Measurements from ENCODE around the gene ADAMTSL2. TPM values are rescaled to one million over a fixed set of nuclear protein-coding genes. Genes with fewer than 3 reads are reported as not detected.
A peak's percentile ranks its signal among the peaks of the same experiment; 100 is the strongest.

Gene ADAMTSL2
- total and polyA plus RNA-seq, 2 donors: 0.68 to 1.7 TPM

DNA sequence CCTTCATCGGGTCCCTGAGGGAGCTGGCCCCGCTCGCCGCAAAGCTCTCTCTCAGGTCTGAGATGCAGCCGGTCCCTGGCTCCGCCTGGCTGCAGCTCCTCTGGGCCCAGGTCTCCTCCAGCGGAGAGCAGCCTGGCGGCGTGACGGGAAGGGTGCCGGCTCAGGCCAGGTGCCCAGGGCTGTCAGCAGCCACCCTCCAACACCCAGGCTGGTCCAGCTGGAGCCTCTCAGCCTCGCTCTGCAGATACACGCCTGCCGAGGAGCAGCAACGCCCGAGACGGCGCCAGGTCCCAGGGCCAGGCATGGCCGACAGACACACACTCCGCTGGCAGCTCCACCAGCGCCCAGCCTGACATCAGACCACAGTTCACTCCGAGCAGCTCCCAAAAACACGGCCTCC lies 49.1 kb downstream of the ADAMTSL2 start:
- Histone ChIP-seq H3K36me3 (ENCODE audit: control insufficient read depth in 2 of 2, insufficient read depth in 2 of 2, low read length in 1 of 2) (no peaks in the 10 kb centered on the region), H3K27me3 (ENCODE audit: control insufficient read depth in 2 of 2, insufficient read depth in 1 of 2, low read length in 1 of 2) (peaks cover 3 to 48% of the 10 kb centered on the region in 2 donors), H3K9me3 (ENCODE audit: control insufficient read depth in 2 of 2, insufficient read depth in 1 of 2, low read length in 1 of 2) (peaks cover 1 to 16% of the 10 kb centered on the region in 2 donors), H3K4me3 (ENCODE audit: low read length in 2 of 2) (no peak overlapping the region), H3K4me1 (ENCODE audit: control insufficient read depth in 2 of 2, insufficient read depth in 2 of 2, low read length in 2 of 2) (peaks cover 55 to 89% of the 10 kb centered on the region in 2 donors), H3K27ac (ENCODE audit: low read depth in 1 of 2, low read length in 1 of 2) (no peak overlapping the region)
- 95% methylated on average over 23 of the region's 23 CpGs for WGBS
- DNase-seq (ENCODE audit: low read depth in 6 of 9, low spot score in 9 of 9): no peak

DNA sequence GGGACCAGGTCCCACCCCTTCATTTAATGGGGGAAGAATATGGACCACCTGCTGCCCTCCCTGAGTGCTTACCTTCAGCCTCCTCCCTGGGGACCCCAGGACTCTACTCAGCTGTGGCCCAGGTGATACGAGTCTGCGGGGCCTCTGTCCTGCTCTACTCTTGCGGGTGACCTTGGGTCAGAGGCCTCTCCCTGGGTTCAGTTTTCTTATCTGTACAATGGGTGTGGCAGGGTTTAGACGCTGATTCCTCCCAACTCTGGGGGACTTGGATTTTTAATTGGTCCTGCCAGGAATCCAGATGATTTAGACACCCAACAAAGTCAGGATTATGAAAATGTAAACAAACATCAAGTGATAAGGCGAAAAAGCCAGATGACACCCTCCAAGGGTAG lies 49.7 kb downstream of the ADAMTSL2 start:
- 88% methylated on average over 5 of the region's 5 CpGs for WGBS
- peaks cover 1 to 20% of the 10 kb centered on the region in 2 donors for H3K9me3 ChIP-seq (ENCODE audit: control insufficient read depth in 2 of 2, insufficient read depth in 1 of 2, low read length in 1 of 2)
- peak overlapping the region in 1 of 2 donors; percentile 94 for H3K27ac ChIP-seq (ENCODE audit: low read depth in 1 of 2, low read length in 1 of 2)
- H3K36me3 ChIP-seq (ENCODE audit: control insufficient read depth in 2 of 2, insufficient read depth in 2 of 2, low read length in 1 of 2): no peaks in the 10 kb centered on the region
- no peak overlapping the region for H3K4me3 ChIP-seq (ENCODE audit: low read length in 2 of 2)
- DNase-seq (ENCODE audit: low read depth in 6 of 9, low spot score in 9 of 9): peak in 1 of 9 donors; percentile 35
- peaks cover 3 to 42% of the 10 kb centered on the region in 2 donors for H3K27me3 ChIP-seq (ENCODE audit: control insufficient read depth in 2 of 2, insufficient read depth in 1 of 2, low read length in 1 of 2)
- H3K4me1 ChIP-seq (ENCODE audit: control insufficient read depth in 2 of 2, insufficient read depth in 2 of 2, low read length in 2 of 2): peaks cover 49 to 83% of the 10 kb centered on the region in 2 donors

DNA sequence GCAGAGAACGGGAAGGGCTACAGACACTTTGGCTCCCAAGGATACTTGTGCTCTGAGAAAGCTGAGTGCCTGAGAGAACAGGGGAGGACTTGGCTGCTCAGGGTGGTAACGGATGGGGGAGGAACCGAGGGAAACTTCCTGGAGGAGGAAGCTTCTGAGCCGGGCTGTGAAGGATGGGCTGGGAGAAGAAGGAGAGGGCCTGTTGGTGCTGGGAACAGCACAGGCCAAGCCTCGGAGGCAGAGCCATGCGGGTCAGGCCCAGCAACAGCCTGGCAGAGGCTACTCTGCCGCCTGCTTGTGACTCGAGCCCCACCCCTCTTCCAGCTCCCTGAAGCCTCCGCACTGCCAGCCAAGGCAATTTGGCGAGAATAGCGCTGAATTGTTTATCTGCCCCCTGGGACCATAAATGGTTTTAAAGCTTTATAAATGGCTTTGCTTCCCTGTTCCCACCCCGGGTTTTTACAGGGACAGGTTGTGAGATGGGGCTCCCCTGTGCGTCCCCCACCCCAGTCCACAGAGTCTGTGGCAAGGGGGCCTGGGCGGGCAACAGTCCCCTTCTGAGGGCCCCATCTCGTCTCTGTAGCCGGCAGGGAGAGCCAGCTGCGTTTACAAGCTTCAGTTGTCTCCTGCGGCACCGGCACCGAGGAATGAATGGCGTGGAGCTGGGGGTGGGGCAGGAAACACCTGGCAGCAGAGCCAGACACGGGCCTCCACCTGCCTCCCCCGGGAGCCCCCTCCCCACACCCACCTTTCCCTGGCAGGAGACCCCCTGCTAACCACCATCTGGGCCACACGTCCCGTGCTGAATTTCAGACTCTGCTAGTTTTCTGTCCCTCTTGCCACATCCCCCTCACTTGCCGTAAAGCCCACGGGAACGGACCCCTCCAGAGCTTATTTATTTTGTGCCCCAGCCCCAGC lies 50.3 kb downstream of the ADAMTSL2 start:
- Histone ChIP-seq H3K27ac (ENCODE audit: low read depth in 1 of 2, low read length in 1 of 2) (peak overlapping the region in 1 of 2 donors; percentile 94), H3K4me3 (ENCODE audit: low read length in 2 of 2) (peak overlapping the region; percentile 16), H3K9me3 (ENCODE audit: control insufficient read depth in 2 of 2, insufficient read depth in 1 of 2, low read length in 1 of 2) (peaks cover 1 to 16% of the 10 kb centered on the region in 2 donors), H3K27me3 (ENCODE audit: control insufficient read depth in 2 of 2, insufficient read depth in 1 of 2, low read length in 1 of 2) (peaks cover 3 to 41% of the 10 kb centered on the region in 2 donors), H3K36me3 (ENCODE audit: control insufficient read depth in 2 of 2, insufficient read depth in 2 of 2, low read length in 1 of 2) (no peaks in the 10 kb centered on the region), H3K4me1 (ENCODE audit: control insufficient read depth in 2 of 2, insufficient read depth in 2 of 2, low read length in 2 of 2) (peaks cover 43 to 77% of the 10 kb centered on the region in 2 donors)
- DNase-seq (ENCODE audit: low read depth in 6 of 9, low spot score in 9 of 9): peak; percentile 59 to 93 (median 80)
- 6% methylated on average over 28 of the region's 28 CpGs for WGBS

DNA sequence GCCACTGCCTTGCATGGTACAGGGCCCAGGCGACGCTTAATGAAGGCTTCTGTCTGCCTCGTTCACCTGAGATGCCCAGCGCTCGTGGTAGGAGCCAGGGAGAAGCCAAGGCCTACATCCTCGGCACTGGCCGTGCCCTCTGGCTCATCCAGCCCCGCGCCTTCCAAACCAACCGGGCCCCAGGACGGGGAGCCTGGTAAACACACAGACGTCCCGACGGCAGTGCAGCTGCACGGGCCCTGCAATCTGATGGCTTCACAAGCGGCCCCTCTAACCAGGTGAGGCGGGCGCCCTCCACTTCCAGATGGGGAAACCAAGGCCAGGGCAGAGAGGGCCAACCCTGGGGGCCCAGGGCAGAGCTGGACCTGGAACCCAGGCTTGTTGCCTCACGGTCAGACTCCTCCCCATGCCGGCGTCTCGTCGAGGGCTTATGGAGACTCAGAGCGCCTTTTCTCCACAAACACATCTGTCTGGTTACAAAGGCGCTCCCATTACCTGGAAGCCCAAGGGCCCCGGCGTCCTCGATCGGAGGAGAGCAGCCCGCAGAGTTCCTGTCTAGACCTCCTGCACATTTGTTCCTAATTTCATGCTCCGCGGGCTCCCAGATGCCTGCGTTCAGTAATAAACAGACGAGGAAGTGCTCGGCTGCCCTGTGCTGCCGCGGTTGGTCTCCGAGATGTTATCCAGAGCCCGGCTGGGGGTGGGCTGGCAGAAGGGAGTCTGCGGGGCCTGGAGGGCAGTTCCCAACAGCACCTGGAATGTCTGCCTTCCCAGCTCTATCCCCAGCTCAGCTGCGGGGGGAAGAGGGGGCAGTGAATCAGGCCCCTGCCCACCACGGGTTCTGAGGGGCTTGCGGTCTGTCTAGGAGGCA lies 51.2 kb downstream of the ADAMTSL2 start:
- Histone ChIP-seq H3K27ac (ENCODE audit: low read depth in 1 of 2, low read length in 1 of 2) (peak overlapping the region; percentile 57 to 94), H3K9me3 (ENCODE audit: control insufficient read depth in 2 of 2, insufficient read depth in 1 of 2, low read length in 1 of 2) (peaks cover 1 to 16% of the 10 kb centered on the region in 2 donors), H3K4me3 (ENCODE audit: low read length in 2 of 2) (peak overlapping the region; percentile 16), H3K4me1 (ENCODE audit: control insufficient read depth in 2 of 2, insufficient read depth in 2 of 2, low read length in 2 of 2) (peaks cover 36 to 68% of the 10 kb centered on the region in 2 donors), H3K36me3 (ENCODE audit: control insufficient read depth in 2 of 2, insufficient read depth in 2 of 2, low read length in 1 of 2) (no peaks in the 10 kb centered on the region), H3K27me3 (ENCODE audit: control insufficient read depth in 2 of 2, insufficient read depth in 1 of 2, low read length in 1 of 2) (peaks cover 3 to 41% of the 10 kb centered on the region in 2 donors)
- 9% methylated on average over 43 of the region's 43 CpGs for WGBS
- peak in 2 of 9 donors; percentile 45 to 53 for DNase-seq (ENCODE audit: low read depth in 6 of 9, low spot score in 9 of 9)

DNA sequence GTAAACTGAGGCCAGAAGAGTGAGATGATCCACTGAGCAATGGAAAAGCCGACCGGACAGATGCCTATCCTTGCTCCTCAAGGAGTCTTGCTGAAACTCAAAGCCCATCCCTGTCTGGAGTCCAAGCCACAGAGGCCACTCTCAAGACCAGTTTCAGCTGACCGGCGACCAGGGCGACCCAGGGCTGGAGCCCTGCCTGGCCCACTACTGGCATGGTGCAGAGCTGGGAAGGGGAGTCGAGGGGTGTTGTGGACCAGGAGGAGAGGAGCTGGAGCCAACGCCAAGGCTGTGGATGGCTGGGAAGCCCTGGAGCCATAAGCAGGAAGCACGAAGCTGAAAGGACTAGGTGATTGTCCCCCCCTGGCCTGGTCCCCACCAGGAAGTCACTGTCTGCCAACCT lies 52.5 kb downstream of the ADAMTSL2 start:
- WGBS: 97% methylated on average over 8 of the region's 8 CpGs

DNA sequence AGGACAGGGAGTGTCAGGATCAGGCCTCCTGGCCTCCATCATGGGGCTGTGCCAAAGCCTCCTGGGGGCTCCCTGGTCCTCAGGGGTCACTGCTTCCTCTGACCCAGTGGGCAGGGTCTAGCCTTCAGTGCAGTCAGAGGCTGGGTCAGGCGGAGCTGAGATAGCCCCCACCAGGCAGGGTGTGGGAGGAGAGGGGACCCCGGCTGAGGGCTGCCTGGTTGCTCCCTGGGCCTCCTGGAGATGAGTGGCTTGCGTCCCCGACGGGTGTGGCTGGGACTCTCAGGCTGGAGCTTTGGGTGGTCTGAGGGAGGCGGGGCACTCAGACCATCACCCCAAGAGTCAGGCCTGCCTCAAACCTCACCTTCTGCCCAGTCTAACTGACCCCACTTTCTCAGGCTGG lies 53.0 kb downstream of the ADAMTSL2 start:
- Histone ChIP-seq H3K4me3 (ENCODE audit: low read length in 2 of 2) (no peak overlapping the region), H3K27me3 (ENCODE audit: control insufficient read depth in 2 of 2, insufficient read depth in 1 of 2, low read length in 1 of 2) (peaks cover 3 to 41% of the 10 kb centered on the region in 2 donors), H3K27ac (ENCODE audit: low read depth in 1 of 2, low read length in 1 of 2) (no peak overlapping the region), H3K9me3 (ENCODE audit: control insufficient read depth in 2 of 2, insufficient read depth in 1 of 2, low read length in 1 of 2) (peaks cover 0 to 16% of the 10 kb centered on the region in 2 donors), H3K4me1 (ENCODE audit: control insufficient read depth in 2 of 2, insufficient read depth in 2 of 2, low read length in 2 of 2) (peaks cover 36 to 50% of the 10 kb centered on the region in 2 donors), H3K36me3 (ENCODE audit: control insufficient read depth in 2 of 2, insufficient read depth in 2 of 2, low read length in 1 of 2) (no peaks in the 10 kb centered on the region)
- DNase-seq (ENCODE audit: low read depth in 6 of 9, low spot score in 9 of 9): no peak
- WGBS: 96% methylated on average over 6 of the region's 6 CpGs

More for the DNA sequence above, 52.5 kb downstream of the ADAMTSL2 start:
- Histone ChIP-seq H3K4me1 (ENCODE audit: control insufficient read depth in 2 of 2, insufficient read depth in 2 of 2, low read length in 2 of 2) (peaks cover 36 to 54% of the 10 kb centered on the region in 2 donors), H3K36me3 (ENCODE audit: control insufficient read depth in 2 of 2, insufficient read depth in 2 of 2, low read length in 1 of 2) (no peaks in the 10 kb centered on the region), H3K27ac (ENCODE audit: low read depth in 1 of 2, low read length in 1 of 2) (no peak overlapping the region), H3K27me3 (ENCODE audit: control insufficient read depth in 2 of 2, insufficient read depth in 1 of 2, low read length in 1 of 2) (peaks cover 3 to 41% of the 10 kb centered on the region in 2 donors), H3K4me3 (ENCODE audit: low read length in 2 of 2) (no peak overlapping the region), H3K9me3 (ENCODE audit: control insufficient read depth in 2 of 2, insufficient read depth in 1 of 2, low read length in 1 of 2) (peaks cover 0 to 16% of the 10 kb centered on the region in 2 donors)
- no peak for DNase-seq (ENCODE audit: low read depth in 6 of 9, low spot score in 9 of 9)

DNA sequence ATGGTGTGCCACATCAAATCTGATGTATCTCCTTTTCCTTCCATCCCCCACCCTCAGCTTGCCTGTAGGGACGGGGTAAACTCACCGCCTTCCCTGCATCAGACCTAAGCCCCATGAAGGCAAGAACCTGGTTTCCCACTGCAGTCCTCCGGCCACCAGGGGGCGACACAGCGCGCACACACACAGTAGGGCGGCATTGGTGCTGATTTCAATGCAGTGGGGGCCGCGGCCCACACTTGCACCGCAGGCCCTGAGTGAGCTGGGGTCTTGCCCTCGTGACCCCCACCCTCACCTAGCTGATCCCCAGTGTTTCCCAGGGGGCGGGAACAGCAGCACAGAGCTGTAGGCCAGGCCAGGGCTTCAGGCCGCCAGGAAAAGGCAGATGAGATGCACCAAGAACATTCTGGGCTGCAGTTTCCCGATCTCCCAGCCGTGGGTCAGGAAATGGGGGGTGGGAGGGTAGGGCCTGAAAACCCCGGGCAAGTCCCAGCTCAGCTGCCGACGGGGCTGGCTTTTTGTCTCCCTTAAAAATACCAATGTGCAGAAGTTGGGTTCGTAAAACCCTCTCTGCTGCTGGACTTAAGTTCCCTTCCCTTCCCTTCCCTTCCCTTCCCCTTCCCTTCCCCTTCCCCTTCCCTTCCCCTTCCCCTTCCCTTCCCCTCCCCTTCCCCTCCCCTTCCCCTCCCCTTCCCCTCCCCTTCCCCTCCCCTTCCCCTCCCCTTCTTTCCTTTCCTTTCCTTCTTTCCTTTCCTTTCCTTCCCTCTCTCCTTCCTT lies 55.1 kb downstream of the ADAMTSL2 start:
- no peak for DNase-seq (ENCODE audit: low read depth in 6 of 9, low spot score in 9 of 9)
- WGBS: 55% methylated on average over 19 of the region's 19 CpGs

DNA sequence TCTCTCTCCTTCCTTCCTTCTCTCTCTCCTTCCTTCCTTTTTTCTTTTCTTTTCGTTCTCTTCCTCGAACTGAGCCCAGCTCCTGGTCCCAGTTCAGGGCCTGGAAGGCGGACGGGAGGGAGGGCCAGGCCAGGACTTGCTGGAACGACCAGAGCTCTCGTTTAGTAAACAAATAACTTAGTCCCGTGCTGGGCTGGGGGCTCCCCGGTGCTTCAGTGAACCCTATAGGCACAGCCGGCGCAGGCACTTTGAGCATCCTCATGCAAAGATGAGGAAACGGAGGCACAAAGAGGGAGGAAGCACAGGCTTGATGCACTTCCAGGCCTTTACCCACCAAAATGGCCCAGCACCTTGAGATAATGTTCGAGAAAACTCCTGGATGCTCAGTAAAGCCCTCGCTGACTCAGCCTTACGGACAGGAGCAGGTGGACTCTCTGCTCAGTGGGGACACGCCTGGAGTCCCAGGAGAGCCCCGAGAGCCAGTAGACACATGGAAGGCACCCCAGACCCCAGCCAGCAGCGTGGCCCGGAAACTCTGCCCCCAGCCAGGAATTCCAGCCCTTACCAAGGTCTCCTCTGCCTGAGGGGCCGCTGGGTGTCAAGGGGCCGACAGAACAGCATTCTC lies 55.8 kb downstream of the ADAMTSL2 start:
- WGBS: 81% methylated on average over 20 of the region's 20 CpGs
- Histone ChIP-seq H3K27ac (ENCODE audit: low read depth in 1 of 2, low read length in 1 of 2) (no peak overlapping the region), H3K27me3 (ENCODE audit: control insufficient read depth in 2 of 2, insufficient read depth in 1 of 2, low read length in 1 of 2) (peaks cover 3 to 33% of the 10 kb centered on the region in 2 donors), H3K36me3 (ENCODE audit: control insufficient read depth in 2 of 2, insufficient read depth in 2 of 2, low read length in 1 of 2) (no peaks in the 10 kb centered on the region), H3K4me3 (ENCODE audit: low read length in 2 of 2) (no peak overlapping the region), H3K9me3 (ENCODE audit: control insufficient read depth in 2 of 2, insufficient read depth in 1 of 2, low read length in 1 of 2) (peaks cover 0 to 16% of the 10 kb centered on the region in 2 donors), H3K4me1 (ENCODE audit: control insufficient read depth in 2 of 2, insufficient read depth in 2 of 2, low read length in 2 of 2) (peaks cover 13 to 21% of the 10 kb centered on the region in 2 donors)
- no peak for DNase-seq (ENCODE audit: low read depth in 6 of 9, low spot score in 9 of 9)

More for the DNA sequence above, 55.1 kb downstream of the ADAMTSL2 start:
- peaks cover 0 to 16% of the 10 kb centered on the region in 2 donors for H3K9me3 ChIP-seq (ENCODE audit: control insufficient read depth in 2 of 2, insufficient read depth in 1 of 2, low read length in 1 of 2)
- H3K4me3 ChIP-seq (ENCODE audit: low read length in 2 of 2): no peak overlapping the region
- H3K27me3 ChIP-seq (ENCODE audit: control insufficient read depth in 2 of 2, insufficient read depth in 1 of 2, low read length in 1 of 2): peaks cover 3 to 40% of the 10 kb centered on the region in 2 donors
- peaks cover 20 to 28% of the 10 kb centered on the region in 2 donors for H3K4me1 ChIP-seq (ENCODE audit: control insufficient read depth in 2 of 2, insufficient read depth in 2 of 2, low read length in 2 of 2)
- H3K27ac ChIP-seq (ENCODE audit: low read depth in 1 of 2, low read length in 1 of 2): no peak overlapping the region
- no peaks in the 10 kb centered on the region for H3K36me3 ChIP-seq (ENCODE audit: control insufficient read depth in 2 of 2, insufficient read depth in 2 of 2, low read length in 1 of 2)

All from thymus (tissue), 11 donors.